ENCODE results near the gene DENND1B. TPM values are rescaled to one million over a fixed set of nuclear protein-coding genes. Genes with fewer than 3 reads are reported as not detected.

The DENND1B gene
- polyA plus RNA-seq, 1 of the 3 experiments (the other 2 are of a cell fraction), result 1.4 TPM

DNA sequence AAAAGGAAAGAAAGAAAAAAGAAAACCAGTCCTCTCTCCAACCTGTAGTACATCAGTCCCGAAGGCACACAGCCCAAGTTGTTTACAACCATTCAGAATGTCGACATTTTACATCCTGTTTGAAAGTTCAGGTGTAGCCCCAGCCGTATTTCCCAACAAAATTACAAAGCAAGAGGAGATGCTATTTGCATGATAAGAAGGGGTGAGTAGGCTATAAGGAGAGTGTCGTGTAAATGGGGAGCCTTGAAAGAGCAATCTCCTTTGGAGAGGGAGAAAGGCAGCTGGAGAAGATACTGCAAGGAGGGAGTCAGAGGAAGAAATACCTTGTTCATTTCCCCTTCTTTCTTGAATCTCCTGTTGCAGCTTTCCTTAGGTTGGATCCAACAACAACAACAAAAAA is 35.5 kb upstream of the DENND1B start:
- Histone ChIP-seq H3K9me3 (no peaks in the 10 kb centered on the region), H3K79me2 (ENCODE audit: insufficient read depth) (no peaks in the 10 kb centered on the region), H4K20me1 (ENCODE audit: insufficient read depth) (no peaks in the 10 kb centered on the region), H3K27ac (ENCODE audit: low read depth in 2 of 2, low read length in 1 of 2) (no peak overlapping the region), H3K9me2 (no peaks in the 10 kb centered on the region), H2AFZ (ENCODE audit: low read depth) (no peak overlapping the region), H3K4me3 (ENCODE audit: low read depth in 2 of 2, low read length in 1 of 2) (no peak overlapping the region), H3F3A (replicated peaks; ENCODE audit: insufficient read depth) (no peaks in the 10 kb centered on the region), H3K36me3 (replicated peaks in 1 of 2; ENCODE audit: control insufficient read depth in 1 of 2, insufficient read depth in 2 of 2, low read length in 1 of 2) (no peaks in the 10 kb centered on the region), H3K27me3 (ENCODE audit: insufficient read depth) (no peaks in the 10 kb centered on the region), H3K4me1 (ENCODE audit: control insufficient read depth in 1 of 2, insufficient read depth in 2 of 2, low read depth in 1 of 2, low read length in 1 of 2) (no peaks in the 10 kb centered on the region), H3K9ac (no peak overlapping the region), H3K4me2 (no peak overlapping the region)
- TF ChIP-seq FOXJ3 (CRISPR knock-in tag; IDR thresholded peaks at IDR 0.05) (no peak), RAD21 (IDR thresholded peaks at IDR 0.05; ENCODE audit: low read length) (no peak), NFIC (IDR thresholded peaks at IDR 0.05; ENCODE audit: borderline replicate concordance) (no peak), EZH2phosphoT487 (IDR thresholded peaks at IDR 0.05; ENCODE audit: borderline replicate concordance, low read depth) (no peak), GABPA (IDR thresholded peaks at IDR 0.05; ENCODE audit: low read depth) (no peak), FOSL2 (IDR thresholded peaks at IDR 0.05; ENCODE audit: borderline replicate concordance, low read depth) (no peak), TEAD4 (IDR thresholded peaks at IDR 0.05; ENCODE audit: borderline replicate concordance, insufficient read depth) (no peak), SMC3 (IDR thresholded peaks at IDR 0.05; ENCODE audit: low read depth, low read length) (no peak)
- TF ChIP-seq, protein P1, sequence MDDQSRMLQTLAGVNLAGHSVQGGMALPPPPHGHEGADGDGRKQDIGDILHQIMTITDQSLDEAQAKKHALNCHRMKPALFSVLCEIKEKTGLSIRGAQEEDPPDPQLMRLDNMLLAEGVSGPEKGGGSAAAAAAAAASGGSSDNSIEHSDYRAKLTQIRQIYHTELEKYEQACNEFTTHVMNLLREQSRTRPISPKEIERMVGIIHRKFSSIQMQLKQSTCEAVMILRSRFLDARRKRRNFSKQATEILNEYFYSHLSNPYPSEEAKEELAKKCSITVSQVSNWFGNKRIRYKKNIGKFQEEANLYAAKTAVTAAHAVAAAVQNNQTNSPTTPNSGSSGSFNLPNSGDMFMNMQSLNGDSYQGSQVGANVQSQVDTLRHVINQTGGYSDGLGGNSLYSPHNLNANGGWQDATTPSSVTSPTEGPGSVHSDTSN (IDR thresholded peaks at IDR 0.05), result no peak
- TF ChIP-seq, protein P2, sequence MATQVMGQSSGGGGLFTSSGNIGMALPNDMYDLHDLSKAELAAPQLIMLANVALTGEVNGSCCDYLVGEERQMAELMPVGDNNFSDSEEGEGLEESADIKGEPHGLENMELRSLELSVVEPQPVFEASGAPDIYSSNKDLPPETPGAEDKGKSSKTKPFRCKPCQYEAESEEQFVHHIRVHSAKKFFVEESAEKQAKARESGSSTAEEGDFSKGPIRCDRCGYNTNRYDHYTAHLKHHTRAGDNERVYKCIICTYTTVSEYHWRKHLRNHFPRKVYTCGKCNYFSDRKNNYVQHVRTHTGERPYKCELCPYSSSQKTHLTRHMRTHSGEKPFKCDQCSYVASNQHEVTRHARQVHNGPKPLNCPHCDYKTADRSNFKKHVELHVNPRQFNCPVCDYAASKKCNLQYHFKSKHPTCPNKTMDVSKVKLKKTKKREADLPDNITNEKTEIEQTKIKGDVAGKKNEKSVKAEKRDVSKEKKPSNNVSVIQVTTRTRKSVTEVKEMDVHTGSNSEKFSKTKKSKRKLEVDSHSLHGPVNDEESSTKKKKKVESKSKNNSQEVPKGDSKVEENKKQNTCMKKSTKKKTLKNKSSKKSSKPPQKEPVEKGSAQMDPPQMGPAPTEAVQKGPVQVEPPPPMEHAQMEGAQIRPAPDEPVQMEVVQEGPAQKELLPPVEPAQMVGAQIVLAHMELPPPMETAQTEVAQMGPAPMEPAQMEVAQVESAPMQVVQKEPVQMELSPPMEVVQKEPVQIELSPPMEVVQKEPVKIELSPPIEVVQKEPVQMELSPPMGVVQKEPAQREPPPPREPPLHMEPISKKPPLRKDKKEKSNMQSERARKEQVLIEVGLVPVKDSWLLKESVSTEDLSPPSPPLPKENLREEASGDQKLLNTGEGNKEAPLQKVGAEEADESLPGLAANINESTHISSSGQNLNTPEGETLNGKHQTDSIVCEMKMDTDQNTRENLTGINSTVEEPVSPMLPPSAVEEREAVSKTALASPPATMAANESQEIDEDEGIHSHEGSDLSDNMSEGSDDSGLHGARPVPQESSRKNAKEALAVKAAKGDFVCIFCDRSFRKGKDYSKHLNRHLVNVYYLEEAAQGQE (IDR thresholded peaks at IDR 0.05; ENCODE audit: low read depth, low read length), result no peak
- TF ChIP-seq, protein P3, sequence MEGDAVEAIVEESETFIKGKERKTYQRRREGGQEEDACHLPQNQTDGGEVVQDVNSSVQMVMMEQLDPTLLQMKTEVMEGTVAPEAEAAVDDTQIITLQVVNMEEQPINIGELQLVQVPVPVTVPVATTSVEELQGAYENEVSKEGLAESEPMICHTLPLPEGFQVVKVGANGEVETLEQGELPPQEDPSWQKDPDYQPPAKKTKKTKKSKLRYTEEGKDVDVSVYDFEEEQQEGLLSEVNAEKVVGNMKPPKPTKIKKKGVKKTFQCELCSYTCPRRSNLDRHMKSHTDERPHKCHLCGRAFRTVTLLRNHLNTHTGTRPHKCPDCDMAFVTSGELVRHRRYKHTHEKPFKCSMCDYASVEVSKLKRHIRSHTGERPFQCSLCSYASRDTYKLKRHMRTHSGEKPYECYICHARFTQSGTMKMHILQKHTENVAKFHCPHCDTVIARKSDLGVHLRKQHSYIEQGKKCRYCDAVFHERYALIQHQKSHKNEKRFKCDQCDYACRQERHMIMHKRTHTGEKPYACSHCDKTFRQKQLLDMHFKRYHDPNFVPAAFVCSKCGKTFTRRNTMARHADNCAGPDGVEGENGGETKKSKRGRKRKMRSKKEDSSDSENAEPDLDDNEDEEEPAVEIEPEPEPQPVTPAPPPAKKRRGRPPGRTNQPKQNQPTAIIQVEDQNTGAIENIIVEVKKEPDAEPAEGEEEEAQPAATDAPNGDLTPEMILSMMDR (IDR thresholded peaks at IDR 0.05), result no peak
- 49% methylated on average over 4 of the region's 4 CpGs for WGBS (ENCODE audit: low lambda C conversion rate)
- POLR2A ChIA-PET, result no interaction called here
- CTCF ChIA-PET, result no interaction called here
- no peak for DNase-seq

DNA sequence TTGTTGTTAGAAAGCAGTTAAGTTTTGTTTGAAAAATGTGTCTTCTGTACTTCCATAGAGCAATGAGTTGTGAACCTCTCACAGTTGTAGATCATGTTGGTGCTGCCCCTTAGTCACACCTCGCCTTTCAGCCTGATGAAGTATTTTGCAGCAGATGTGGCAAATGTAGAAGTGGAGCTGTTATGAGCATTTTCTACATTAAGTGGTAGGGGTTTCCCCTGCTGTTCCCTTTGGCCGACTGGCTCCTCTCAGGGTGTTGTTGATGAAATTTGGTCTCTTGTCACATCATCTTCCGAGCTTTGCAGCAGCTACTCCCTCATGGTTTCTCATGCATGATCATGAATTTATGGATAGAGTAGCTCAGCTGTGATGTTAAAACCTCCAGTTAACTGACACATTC is 33.6 kb upstream of the DENND1B start:
- H4K20me1 ChIP-seq (ENCODE audit: insufficient read depth), result no peaks in the 10 kb centered on the region
- 64% methylated on average over 3 of the region's 3 CpGs for WGBS (ENCODE audit: low lambda C conversion rate)
- POLR2A ChIA-PET, result no interaction called here
- no peak overlapping the region for H3K4me2 ChIP-seq
- no peaks in the 10 kb centered on the region; the same call in 1 of the 2 replicates for H3K9me3 ChIP-seq
- H3K27me3 ChIP-seq (ENCODE audit: insufficient read depth), result no peaks in the 10 kb centered on the region
- H3K4me3 ChIP-seq (ENCODE audit: low read depth in 2 of 2, low read length in 1 of 2), result no peak overlapping the region
- no peaks in the 10 kb centered on the region for H3F3A ChIP-seq (replicated peaks; ENCODE audit: insufficient read depth)
- no peaks in the 10 kb centered on the region for H3K4me1 ChIP-seq (ENCODE audit: control insufficient read depth in 1 of 2, insufficient read depth in 2 of 2, low read depth in 1 of 2, low read length in 1 of 2)
- no peaks in the 10 kb centered on the region for H3K9me2 ChIP-seq
- no peaks in the 10 kb centered on the region for H3K36me3 ChIP-seq (replicated peaks in 1 of 2; ENCODE audit: control insufficient read depth in 1 of 2, insufficient read depth in 2 of 2, low read length in 1 of 2)
- no peak overlapping the region for H3K27ac ChIP-seq (ENCODE audit: low read depth in 2 of 2, low read length in 1 of 2)
- no peak overlapping the region for H3K9ac ChIP-seq
- no peaks in the 10 kb centered on the region for H3K79me2 ChIP-seq (ENCODE audit: insufficient read depth)
- CTCF ChIA-PET, result no interaction called here
- DNase-seq, result no peak
- no peak overlapping the region for H2AFZ ChIP-seq (ENCODE audit: low read depth)
- TF ChIP-seq, protein P4, sequence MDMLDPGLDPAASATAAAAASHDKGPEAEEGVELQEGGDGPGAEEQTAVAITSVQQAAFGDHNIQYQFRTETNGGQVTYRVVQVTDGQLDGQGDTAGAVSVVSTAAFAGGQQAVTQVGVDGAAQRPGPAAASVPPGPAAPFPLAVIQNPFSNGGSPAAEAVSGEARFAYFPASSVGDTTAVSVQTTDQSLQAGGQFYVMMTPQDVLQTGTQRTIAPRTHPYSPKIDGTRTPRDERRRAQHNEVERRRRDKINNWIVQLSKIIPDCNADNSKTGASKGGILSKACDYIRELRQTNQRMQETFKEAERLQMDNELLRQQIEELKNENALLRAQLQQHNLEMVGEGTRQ (IDR thresholded peaks at IDR 0.05; ENCODE audit: borderline replicate concordance, low read depth, low read length), result no peak
- TF ChIP-seq RFX5 (IDR thresholded peaks at IDR 0.05; ENCODE audit: low read length) (no peak), TCF12 (IDR thresholded peaks at IDR 0.05) (no peak), FOXJ3 (CRISPR knock-in tag; IDR thresholded peaks at IDR 0.05) (no peak), GATA2 (CRISPR knock-in tag; IDR thresholded peaks at IDR 0.05) (no peak), MEF2A (IDR thresholded peaks at IDR 0.05; ENCODE audit: borderline replicate concordance, low read depth) (no peak)
- TF ChIP-seq, protein P5, sequence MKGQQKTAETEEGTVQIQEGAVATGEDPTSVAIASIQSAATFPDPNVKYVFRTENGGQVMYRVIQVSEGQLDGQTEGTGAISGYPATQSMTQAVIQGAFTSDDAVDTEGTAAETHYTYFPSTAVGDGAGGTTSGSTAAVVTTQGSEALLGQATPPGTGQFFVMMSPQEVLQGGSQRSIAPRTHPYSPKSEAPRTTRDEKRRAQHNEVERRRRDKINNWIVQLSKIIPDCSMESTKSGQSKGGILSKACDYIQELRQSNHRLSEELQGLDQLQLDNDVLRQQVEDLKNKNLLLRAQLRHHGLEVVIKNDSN (IDR thresholded peaks at IDR 0.05; ENCODE audit: borderline replicate concordance, low read depth), result no peak
- TF ChIP-seq, protein P3 (IDR thresholded peaks at IDR 0.05), result no peak
